ENCODE results near the gene MYO7B.

MYO7B gene

GRCh38 chr2:127604986-127605385, 69.5 kb downstream of the MYO7B start:
- TF ChIP-seq POLR2A (IDR thresholded peaks at IDR 0.05; ENCODE audit: low read length) (no peak), GATA1 (IDR thresholded peaks at IDR 0.05; ENCODE audit: low read depth, low read length) (no peak)
- no peak for DNase-seq

- TF ChIP-seq POLR2A (IDR thresholded peaks at IDR 0.05; ENCODE audit: low read length) = no peak
- no peak for TF ChIP-seq GATA1 (IDR thresholded peaks at IDR 0.05; ENCODE audit: low read depth, low read length)
- DNase-seq = no peak
Observed at GRCh38 chr2:127605691-127606263, 70.3 kb downstream of the MYO7B start.

GRCh38 chr2:127606625-127607398, 71.3 kb downstream of the MYO7B start:
- no peak for TF ChIP-seq GATA1 (IDR thresholded peaks at IDR 0.05; ENCODE audit: low read depth, low read length)
- TF ChIP-seq POLR2A (IDR thresholded peaks at IDR 0.05; ENCODE audit: low read length) = no peak
- DNase-seq = no peak

- TF ChIP-seq GATA1 (IDR thresholded peaks at IDR 0.05; ENCODE audit: low read depth, low read length) (no peak), POLR2A (IDR thresholded peaks at IDR 0.05; ENCODE audit: low read length) (no peak)
- DNase-seq = no peak
Observed at GRCh38 chr2:127607399-127607908, 72.0 kb downstream of the MYO7B start.

- TF ChIP-seq POLR2A (IDR thresholded peaks at IDR 0.05; ENCODE audit: low read length) = no peak
- no peak for TF ChIP-seq GATA1 (IDR thresholded peaks at IDR 0.05; ENCODE audit: low read depth, low read length)
- no peak for DNase-seq
Observed at GRCh38 chr2:127608061-127609030, 72.9 kb downstream of the MYO7B start.

- TF ChIP-seq POLR2A (IDR thresholded peaks at IDR 0.05; ENCODE audit: low read length) = no peak
- no peak for TF ChIP-seq GATA1 (IDR thresholded peaks at IDR 0.05; ENCODE audit: low read depth, low read length)
- DNase-seq = no peak
Observed at GRCh38 chr2:127609031-127609751, 73.7 kb downstream of the MYO7B start.

- no peak for DNase-seq
- TF ChIP-seq POLR2A (IDR thresholded peaks at IDR 0.05; ENCODE audit: low read length) (no peak), GATA1 (IDR thresholded peaks at IDR 0.05; ENCODE audit: low read depth, low read length) (no peak)
Observed at GRCh38 chr2:127609818-127610217, 74.3 kb downstream of the MYO7B start.

GRCh38 chr2:127610561-127610960, 75.1 kb downstream of the MYO7B start:
- TF ChIP-seq GATA1 (IDR thresholded peaks at IDR 0.05; ENCODE audit: low read depth, low read length) = no peak
- no peak for TF ChIP-seq POLR2A (IDR thresholded peaks at IDR 0.05; ENCODE audit: low read length)
- no peak for DNase-seq

- TF ChIP-seq GATA1 (IDR thresholded peaks at IDR 0.05; ENCODE audit: low read depth, low read length) (no peak), POLR2A (IDR thresholded peaks at IDR 0.05; ENCODE audit: low read length) (no peak)
- DNase-seq = no peak
Observed at GRCh38 chr2:127611076-127611925, 75.8 kb downstream of the MYO7B start.

- no peak for DNase-seq
- no peak for TF ChIP-seq POLR2A (IDR thresholded peaks at IDR 0.05; ENCODE audit: low read length)
- TF ChIP-seq GATA1 (IDR thresholded peaks at IDR 0.05; ENCODE audit: low read depth, low read length) = no peak
Observed at GRCh38 chr2:127612111-127612822, 76.8 kb downstream of the MYO7B start.

- DNase-seq = no peak
- TF ChIP-seq GATA1 (IDR thresholded peaks at IDR 0.05; ENCODE audit: low read depth, low read length) (no peak), POLR2A (IDR thresholded peaks at IDR 0.05; ENCODE audit: low read length) (no peak)
Observed at GRCh38 chr2:127614246-127614645, 78.8 kb downstream of the MYO7B start.

- no peak for DNase-seq
Observed at GRCh38 chr2:127614731-127615130, 79.2 kb downstream of the MYO7B start.

More at GRCh38 chr2:127614731-127615130, 79.2 kb downstream of the MYO7B start:
- TF ChIP-seq POLR2A (IDR thresholded peaks at IDR 0.05; ENCODE audit: low read length) (no peak), GATA1 (IDR thresholded peaks at IDR 0.05; ENCODE audit: low read depth, low read length) (no peak)

Measured in erythroblast (primary cell).